GM12878 (cell line): ENCODE results near the gene FBLN5. TPM values are rescaled to one million over a fixed set of nuclear protein-coding genes. Genes with fewer than 3 reads are reported as not detected.

ENCODE experiments used
- FOXM1 ChIP-seq: IDR thresholded peaks from 2 replicates; pipeline ENCODE4 v1.6.1; 2012; ENCODE audit warnings: low read depth, mild to moderate bottlenecking, inconsistent platforms, low read length, moderate library complexity
- IRF4 ChIP-seq: IDR thresholded peaks from 2 replicates; pipeline ENCODE4 v1.6.1; 2011; ENCODE audit warnings: low read depth, low read length
- RUNX3 ChIP-seq: IDR thresholded peaks from 2 replicates; pipeline ENCODE4 v1.6.1; 2012; ENCODE audit warnings: low read length, inconsistent platforms
- TBL1XR1 ChIP-seq: IDR thresholded peaks from 2 replicates; pipeline ENCODE4 v1.6.1; 2012; ENCODE audit warnings: low read depth, low read length, improper control_type of control experiment
- WRNIP1 ChIP-seq: IDR thresholded peaks from 2 replicates; pipeline ENCODE4 v1.6.1; 2011; ENCODE audit warnings: low read depth, low read length, improper control_type of control experiment, borderline replicate concordance
- ZZZ3 ChIP-seq: IDR thresholded peaks from 2 replicates; pipeline ENCODE4 v1.6.1; 2011; ENCODE audit warnings: low read depth; ENCODE audit not compliant: control insufficient read depth, insufficient read length
- polyA plus RNA-seq, 11 experiments: library from polyadenylated mRNA; depleted of rRNA in 4 of 11; unstranded in 6 of 11; stranded (reverse) in 5 of 11; fragments of >200 nt; fragmentation: Nextera tagmentation in 4 of 11; fragmentation: Illumina TruSeq in 1 of 11; extraction: Ambion mirVana in 4 of 11; extraction: Trizol in 1 of 11; gene quantifications; 1 replicate in 1 of 11; 2 replicates in 10 of 11; pipeline versions ENCODE4 v1.2.1 to v1.2.3, GENCODE V29; 2011 to 2016; ENCODE audit warnings: inconsistent platforms in 2 of 11, missing spikeins in 2 of 11, low read depth in 1 of 11
- total RNA-seq, 4 experiments: library from RNA; depleted of rRNA in 3 of 4; stranded (reverse); fragments of >200 nt in 3 of 4; fragmentation: Illumina TruSeq in 1 of 4; extraction: Trizol in 1 of 4; gene quantifications; 2 replicates each; pipeline versions ENCODE4 v1.2.1 to v1.2.3, GENCODE V29; 2013 to 2021
- TF ChIP-seq, protein P1 (sequence below): IDR thresholded peaks from 2 replicates; pipeline ENCODE4 v1.6.1; 2012; ENCODE audit warnings: low read length, inconsistent platforms
- TF ChIP-seq, protein P2 (sequence below): fragments of 450-650 bp; conservative IDR thresholded peaks from 2 replicates; pipeline ENCODE4 v1.6.1; 2017; ENCODE audit warnings: mild to moderate bottlenecking, moderate library complexity

FBLN5 gene
- total and polyA plus RNA-seq, 10 of the 15 experiments (the other 5 are each of a cell fraction or from before 2014, with no cell fraction given): 0.03 to 0.64 (median 0.24) TPM

DNA sequence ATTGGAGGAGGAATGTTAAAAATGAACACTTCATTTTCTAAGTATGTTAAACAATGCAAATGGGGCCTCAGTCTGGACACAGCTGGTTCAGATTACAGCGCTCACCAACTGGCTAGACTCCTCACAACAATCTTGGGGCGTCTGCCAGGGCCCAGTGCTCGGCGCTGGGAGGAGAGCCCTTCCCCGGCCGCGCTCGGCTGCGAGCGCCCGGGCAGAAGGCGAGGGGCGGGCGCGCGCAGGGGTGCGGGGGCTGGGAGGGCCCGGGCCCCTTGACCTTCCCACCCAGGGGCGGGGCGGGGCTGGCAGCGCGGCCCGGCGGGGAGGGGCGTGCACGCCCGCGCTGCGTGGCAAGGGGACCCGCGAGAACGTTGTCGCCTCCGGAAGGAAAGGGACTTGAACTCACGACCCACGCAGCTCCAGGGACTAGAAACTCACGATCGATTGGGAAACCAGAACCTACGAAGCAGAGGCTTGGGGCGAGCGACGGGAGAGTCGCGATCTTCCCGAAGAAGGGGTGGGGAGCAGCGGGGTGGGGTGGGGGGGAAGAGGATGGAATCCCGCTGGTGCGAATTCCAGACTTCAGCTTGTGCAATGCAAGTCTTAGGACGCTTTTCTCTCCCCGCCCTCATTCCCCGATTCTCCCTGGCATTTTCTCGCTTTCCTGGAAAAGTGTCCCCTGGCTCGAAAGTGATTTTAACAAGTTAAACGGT lies at the start of gene FBLN5 (continued):
- TF ChIP-seq WRNIP1 (no peak), TBL1XR1 (no peak), FOXM1 (no peak), ZZZ3 (no peak), RUNX3 (no peak), IRF4 (no peak)
- TF ChIP-seq, protein P1, sequence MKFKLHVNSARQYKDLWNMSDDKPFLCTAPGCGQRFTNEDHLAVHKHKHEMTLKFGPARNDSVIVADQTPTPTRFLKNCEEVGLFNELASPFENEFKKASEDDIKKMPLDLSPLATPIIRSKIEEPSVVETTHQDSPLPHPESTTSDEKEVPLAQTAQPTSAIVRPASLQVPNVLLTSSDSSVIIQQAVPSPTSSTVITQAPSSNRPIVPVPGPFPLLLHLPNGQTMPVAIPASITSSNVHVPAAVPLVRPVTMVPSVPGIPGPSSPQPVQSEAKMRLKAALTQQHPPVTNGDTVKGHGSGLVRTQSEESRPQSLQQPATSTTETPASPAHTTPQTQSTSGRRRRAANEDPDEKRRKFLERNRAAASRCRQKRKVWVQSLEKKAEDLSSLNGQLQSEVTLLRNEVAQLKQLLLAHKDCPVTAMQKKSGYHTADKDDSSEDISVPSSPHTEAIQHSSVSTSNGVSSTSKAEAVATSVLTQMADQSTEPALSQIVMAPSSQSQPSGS: no peak
- TF ChIP-seq, protein P2, sequence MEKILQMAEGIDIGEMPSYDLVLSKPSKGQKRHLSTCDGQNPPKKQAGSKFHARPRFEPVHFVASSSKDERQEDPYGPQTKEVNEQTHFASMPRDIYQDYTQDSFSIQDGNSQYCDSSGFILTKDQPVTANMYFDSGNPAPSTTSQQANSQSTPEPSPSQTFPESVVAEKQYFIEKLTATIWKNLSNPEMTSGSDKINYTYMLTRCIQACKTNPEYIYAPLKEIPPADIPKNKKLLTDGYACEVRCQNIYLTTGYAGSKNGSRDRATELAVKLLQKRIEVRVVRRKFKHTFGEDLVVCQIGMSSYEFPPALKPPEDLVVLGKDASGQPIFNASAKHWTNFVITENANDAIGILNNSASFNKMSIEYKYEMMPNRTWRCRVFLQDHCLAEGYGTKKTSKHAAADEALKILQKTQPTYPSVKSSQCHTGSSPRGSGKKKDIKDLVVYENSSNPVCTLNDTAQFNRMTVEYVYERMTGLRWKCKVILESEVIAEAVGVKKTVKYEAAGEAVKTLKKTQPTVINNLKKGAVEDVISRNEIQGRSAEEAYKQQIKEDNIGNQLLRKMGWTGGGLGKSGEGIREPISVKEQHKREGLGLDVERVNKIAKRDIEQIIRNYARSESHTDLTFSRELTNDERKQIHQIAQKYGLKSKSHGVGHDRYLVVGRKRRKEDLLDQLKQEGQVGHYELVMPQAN: no peak
